ENCODE measurements around the gene ZNF516.

ZNF516 gene

DNA sequence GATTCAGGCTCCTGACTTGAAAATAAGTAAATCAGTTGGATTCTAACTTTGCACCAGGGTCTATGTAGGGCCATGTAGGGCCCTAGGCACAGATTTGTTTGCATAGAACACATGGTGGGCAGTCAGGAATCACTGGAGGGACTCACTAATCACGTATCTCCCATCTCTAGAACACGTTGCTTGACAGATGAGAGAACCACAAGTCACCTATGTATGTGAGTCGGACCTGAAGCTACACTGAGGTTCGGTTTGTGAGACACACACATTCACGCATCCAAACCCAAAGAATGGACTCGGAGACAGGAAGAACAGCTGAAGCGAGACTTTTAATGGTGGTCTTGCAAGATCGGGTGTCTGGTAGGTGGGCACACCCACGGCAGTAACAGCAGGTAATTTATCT is 157.0 kb downstream of the ZNF516 start:
- DNase-seq (ENCODE audit: low spot score), result no peak

DNA sequence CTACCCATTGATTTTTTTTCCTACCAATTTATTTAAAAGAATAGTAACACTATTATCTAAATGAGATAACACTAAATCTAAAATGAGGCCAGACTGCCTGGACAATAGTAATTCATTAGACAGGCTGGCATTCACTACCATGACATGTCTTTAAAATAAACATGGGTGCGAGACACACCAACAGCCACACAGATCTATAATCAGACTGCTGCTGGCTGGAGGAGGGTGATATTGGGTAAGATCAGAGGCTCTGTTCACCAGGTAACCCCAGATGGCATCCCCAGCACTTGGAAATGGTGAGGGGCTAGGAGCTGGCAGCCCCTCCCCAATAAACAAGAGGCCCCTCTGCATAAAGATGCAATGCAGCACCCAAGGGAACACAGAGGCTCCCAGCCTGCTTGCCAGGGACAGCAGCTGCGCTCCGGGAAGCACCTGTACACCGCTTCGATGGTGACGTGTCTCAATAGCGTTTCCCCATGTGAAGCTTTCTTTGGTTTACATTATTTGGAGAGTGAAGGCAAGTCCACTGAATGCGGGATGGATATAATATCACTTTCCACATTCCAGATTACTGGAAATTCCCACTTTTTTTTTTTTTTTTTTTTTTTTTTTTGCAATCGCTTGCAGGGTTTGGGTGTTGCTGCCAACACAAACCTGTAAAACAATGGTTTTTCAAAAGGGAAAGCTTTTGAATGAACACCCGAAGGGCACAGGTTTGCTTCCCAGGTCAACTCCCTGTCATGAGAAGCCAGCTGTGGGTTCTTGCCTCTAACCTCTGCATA is 159.0 kb downstream of the ZNF516 start:
- DNase-seq (ENCODE audit: low spot score), result no peak

DNA sequence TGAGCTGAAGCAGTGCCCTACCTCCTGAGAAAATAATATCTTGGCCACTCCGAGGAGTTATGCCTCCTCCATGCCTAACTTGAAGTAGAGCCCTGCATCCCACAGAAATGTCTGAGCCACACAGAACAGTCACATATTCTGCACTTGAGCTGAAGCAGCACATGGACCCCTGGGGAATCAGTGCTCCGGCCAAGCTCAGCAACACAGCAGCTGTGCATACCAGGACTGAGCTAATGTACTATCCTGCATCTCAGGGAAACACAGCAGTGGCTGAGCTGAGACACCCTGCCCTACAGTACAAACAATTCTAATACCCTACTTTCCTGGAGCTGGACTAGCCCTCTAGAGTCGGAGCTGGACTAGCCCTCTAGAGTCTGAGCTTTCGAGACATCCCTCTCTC is 166.9 kb downstream of the ZNF516 start:
- no peak for DNase-seq (ENCODE audit: low spot score)

DNA sequence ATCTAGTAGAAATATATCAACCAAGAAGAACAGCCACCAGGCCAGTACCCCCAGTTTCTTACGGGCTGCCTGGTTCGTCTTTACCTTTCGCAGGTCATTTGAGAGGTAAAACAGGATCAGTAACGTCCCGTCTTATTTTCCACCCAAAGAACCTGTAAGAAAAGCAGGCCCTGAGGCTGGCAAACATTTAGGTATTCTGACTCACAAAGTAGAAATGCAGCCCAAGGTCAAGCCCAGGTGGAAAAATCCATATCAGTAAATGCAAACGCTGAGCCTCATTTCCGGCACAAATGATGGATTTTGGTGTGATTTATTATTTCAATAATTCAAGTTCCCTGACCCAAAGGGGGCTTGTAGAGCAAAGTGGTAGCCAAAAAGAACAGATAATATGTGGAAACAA is 171.2 kb downstream of the ZNF516 start:
- DNase-seq (ENCODE audit: low spot score), result no peak

DNA sequence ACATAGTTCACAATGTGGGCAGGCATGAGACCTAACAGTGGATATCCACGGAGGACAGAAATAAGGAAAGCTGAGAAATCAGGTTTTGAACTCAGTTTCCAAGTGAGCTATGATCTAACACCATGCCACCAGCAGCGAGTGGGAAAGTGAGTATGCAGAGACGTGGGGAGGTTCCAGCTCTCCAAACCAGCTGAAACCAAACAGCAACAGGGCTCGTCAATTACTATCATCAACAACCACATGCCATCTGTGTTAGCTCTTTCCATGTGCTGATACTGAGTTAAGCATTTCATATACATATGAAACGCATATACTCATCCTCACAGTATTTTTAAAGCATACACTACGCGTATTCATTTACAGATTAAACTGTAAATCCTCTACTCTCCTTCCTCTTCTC is 172.4 kb downstream of the ZNF516 start:
- no peak for DNase-seq (ENCODE audit: low spot score)

DNA sequence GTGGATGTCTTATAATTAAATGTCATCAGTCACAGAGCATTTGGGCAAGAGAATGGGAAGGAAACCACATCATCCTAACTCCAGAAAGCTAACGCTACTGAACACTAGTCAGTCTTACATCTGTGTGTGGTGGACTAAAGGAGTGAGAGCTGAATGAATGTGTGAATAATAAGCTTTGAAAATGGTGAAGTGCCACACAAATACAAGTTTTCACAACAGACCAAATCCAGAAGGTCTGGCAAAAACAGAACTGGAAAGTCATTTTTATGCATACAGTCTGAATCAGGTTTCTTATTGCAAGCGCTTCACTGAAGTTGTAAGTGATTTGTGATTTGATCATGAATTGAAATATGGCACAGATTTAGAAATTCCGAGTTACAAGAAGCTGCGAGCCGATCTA is 175.7 kb downstream of the ZNF516 start:
- DNase-seq (ENCODE audit: low spot score), result no peak

DNA sequence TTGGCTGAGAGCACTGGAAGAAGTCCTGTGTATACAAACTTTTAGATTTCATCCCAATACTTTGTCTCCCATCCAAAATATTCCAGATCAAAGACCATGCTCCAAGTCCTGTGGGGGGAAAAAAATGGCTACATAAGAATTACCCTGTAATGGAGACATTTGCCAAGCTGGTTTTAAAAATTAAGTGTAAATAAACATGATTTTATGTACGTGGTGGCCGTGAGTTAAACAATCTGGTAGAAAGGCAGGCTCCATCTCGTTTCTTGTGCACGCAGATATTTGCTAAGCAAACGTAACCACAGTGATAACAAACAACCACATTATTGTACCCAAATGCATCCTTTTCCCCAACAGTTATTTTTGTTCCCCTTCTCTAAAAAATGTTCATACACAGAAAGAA is 176.4 kb downstream of the ZNF516 start:
- DNase-seq (ENCODE audit: low spot score), result no peak

DNA sequence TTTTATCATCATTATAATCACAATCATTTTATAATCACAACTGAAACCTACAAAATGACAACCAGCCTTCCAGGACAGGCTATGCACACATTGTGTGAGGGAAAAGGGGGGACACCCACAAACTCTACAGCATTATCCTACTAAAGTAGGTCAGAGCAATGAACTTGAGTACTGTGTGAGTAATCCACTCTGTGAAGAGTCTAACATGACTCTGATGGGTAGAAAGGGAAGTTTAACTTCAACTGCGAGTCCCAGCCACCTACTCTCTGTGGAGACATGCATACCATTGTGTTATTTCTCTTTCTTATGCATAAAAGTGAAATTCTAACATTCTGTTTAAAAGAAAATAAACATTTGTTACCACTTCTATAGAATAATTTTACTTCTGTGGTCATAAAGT is 177.9 kb downstream of the ZNF516 start:
- DNase-seq (ENCODE audit: low spot score), result no peak

DNA sequence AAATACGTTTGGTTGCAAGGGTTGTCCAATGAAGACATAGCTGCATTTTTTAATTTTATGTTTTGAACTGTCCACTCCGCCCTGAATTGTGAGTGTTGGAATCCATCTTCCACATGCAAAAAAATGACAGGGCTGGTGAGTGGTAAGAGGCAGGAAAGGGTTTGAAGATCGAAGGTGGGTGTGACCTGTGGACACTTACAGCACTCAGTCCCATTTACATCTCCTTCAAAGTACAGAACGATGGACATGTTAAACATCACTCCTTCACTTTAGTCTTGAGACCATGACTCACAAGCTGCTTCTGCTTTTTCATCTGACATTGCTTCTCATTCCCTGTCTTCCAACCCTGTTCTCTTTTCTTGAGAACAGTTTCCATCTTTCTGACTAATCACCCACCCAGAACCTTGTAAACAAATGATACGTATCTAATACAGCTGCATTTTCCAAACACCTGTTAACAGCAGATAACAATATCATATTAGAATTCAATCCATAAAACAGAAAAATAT is 179.3 kb downstream of the ZNF516 start:
- DNase-seq (ENCODE audit: low spot score), result no peak

DNA sequence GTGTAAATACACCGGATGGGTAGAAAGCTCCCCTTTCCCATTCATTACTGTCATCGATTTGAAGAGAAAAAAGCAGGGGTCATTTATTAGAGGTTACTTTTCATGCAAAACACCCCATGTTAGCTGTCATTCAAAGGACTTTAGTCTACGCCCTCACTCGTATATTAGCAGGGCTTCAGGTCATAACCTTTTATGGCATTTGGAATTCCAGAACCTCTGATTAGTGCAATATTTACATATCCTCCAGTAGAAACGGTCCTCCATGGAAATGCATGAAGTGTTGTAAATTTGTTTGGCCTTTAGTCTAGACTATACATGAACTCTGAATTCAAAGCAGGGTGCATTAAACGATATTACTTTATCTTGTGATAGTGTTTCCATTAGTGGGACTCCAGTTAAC is 180.5 kb downstream of the ZNF516 start:
- DNase-seq (ENCODE audit: low spot score), result no peak

DNA sequence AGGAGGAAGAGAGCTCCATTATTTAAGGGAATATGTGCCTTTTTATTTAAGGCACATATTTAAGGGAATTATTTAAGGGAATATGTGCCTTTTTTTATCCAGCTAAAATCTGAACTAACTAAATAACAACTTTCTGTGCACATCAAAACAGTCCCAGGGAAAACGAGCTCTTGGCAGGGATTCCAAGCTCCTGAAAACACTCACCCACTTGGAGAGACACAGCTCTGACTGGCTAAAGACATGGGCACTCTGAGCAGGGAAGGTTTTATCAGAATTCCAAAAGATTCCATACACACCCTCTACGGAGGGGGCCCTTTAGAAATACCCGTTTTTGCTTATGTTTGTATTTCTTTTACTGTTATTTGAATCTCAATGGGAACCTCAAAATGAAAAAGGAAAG is 181.0 kb downstream of the ZNF516 start:
- DNase-seq (ENCODE audit: low spot score), result no peak

Measured in HuH-7.5 (cell line).